Right lung (tissue), 5 donors: Measurements from ENCODE around the gene LCN6. TPM values are rescaled to one million over a fixed set of nuclear protein-coding genes. Genes with fewer than 3 reads are reported as not detected.

Experiments
- polyA plus RNA-seq, 5 donors: library from polyadenylated mRNA; unstranded; fragments of 120-200 nt; gene quantifications; one replicate each; pipeline versions ENCODE4 v1.2.1 to v1.2.3, GENCODE V29; 2013; ENCODE audit warnings: inconsistent platforms in 1 of 5, low replicate concordance in 1 of 5; ENCODE audit not compliant: insufficient read length in 5 of 5, insufficient read depth in 1 of 5

The LCN6 gene
- polyA plus RNA-seq, 5 donors: not detected

Other genes with a start within 250 kb of the LCN6 start
- gene NOTCH1, start 202.5 kb downstream of the LCN6 start, polyA plus RNA-seq: 10 to 100 TPM; 15.9 to 37.5 (median 27.1) TPM
- 100 to 1,000 TPM in 1 of 5 donors, 10 to 100 TPM in 4; 60.3 to 160 (median 86.2) TPM for gene EGFL7, start 85.6 kb downstream of the LCN6 start, polyA plus RNA-seq
- gene AGPAT2, start 61.1 kb downstream of the LCN6 start, polyA plus RNA-seq: 10 to 100 TPM; 23.1 to 55.6 (median 27.8) TPM
- gene DIPK1B, start 36.0 kb downstream of the LCN6 start, polyA plus RNA-seq: 10 to 100 TPM; 22.7 to 47.6 (median 29.8) TPM
- gene LCN10, start 5.6 kb downstream of the LCN6 start, polyA plus RNA-seq: under 1 TPM; 0.12 to 0.76 (median 0.31) TPM
- gene LCN8, start 9.7 kb upstream of the LCN6 start, polyA plus RNA-seq: under 1 TPM in 1 of 5 donors, not detected in 4; 0.72 TPM
- 1 to 10 TPM in 1 of 5 donors, under 1 TPM in 4; 0.07 to 2.2 (median 0.10) TPM for gene LCN15, start 16.0 kb upstream of the LCN6 start, polyA plus RNA-seq
- 10 to 100 TPM; 42.6 to 74.3 (median 54.0) TPM for gene TMEM141, start 42.8 kb upstream of the LCN6 start, polyA plus RNA-seq
- gene CCDC183, start 47.8 kb upstream of the LCN6 start, polyA plus RNA-seq: 10 to 100 TPM in 1 of 5 donors, 1 to 10 TPM in 4; 5.9 to 10.6 (median 7.7) TPM
- gene RABL6, start 59.4 kb upstream of the LCN6 start, polyA plus RNA-seq: 10 to 100 TPM; 46.3 to 79.6 (median 54.0) TPM
- gene AJM1, start 94.0 kb upstream of the LCN6 start, polyA plus RNA-seq: 1 to 10 TPM in 3 of 5 donors, under 1 TPM in 2; 0.56 to 1.9 (median 1.1) TPM
- gene PHPT1, start 100.9 kb upstream of the LCN6 start, polyA plus RNA-seq: 100 to 1,000 TPM in 1 of 5 donors, 10 to 100 TPM in 4; 57.7 to 161 (median 84.7) TPM
- gene MAMDC4, start 103.8 kb upstream of the LCN6 start, polyA plus RNA-seq: 1 to 10 TPM; 4.5 to 9.5 (median 6.7) TPM
- 100 to 1,000 TPM; 326 to 525 (median 367) TPM for gene EDF1, start 117.8 kb upstream of the LCN6 start, polyA plus RNA-seq
- gene TRAF2, start 138.0 kb upstream of the LCN6 start, polyA plus RNA-seq: 10 to 100 TPM; 10.8 to 16.5 (median 13.9) TPM
- 10 to 100 TPM; 28.1 to 74.7 (median 42.7) TPM for gene FBXW5, start 196.2 kb upstream of the LCN6 start, polyA plus RNA-seq
- under 1 TPM in 4 of 5 donors, not detected in 1; 0.33 to 0.78 (median 0.41) TPM for gene C8G, start 196.7 kb upstream of the LCN6 start, polyA plus RNA-seq
- gene LCN12, start 203.7 kb upstream of the LCN6 start, polyA plus RNA-seq: 10 to 100 TPM in 3 of 5 donors, 1 to 10 TPM in 2; 9.1 to 25.3 (median 21.1) TPM
- 10 to 100 TPM; 21.1 to 66.2 (median 29.6) TPM for gene PTGDS, start 229.0 kb upstream of the LCN6 start, polyA plus RNA-seq
- gene LCNL1, start 234.5 kb upstream of the LCN6 start, polyA plus RNA-seq: 1 to 10 TPM in 2 of 5 donors, under 1 TPM in 3; 0.59 to 1.9 (median 0.89) TPM
- 10 to 100 TPM; 26.2 to 57.5 (median 36.8) TPM for gene PAXX, start 243.9 kb upstream of the LCN6 start, polyA plus RNA-seq
- gene CLIC3, start 248.0 kb upstream of the LCN6 start, polyA plus RNA-seq: 10 to 100 TPM; 25.9 to 74.3 (median 43.8) TPM